HG02610 (cell line): ENCODE data around the gene GABRG3.

Experiments used
- ATAC-seq: cut with Tn5 transposase; IDR thresholded peaks from one replicate; pipeline ENCODE4 v1.9.1; 2021; ENCODE audit warnings: mild to moderate bottlenecking, moderate library complexity; ENCODE audit not compliant: unreplicated experiment

The GABRG3 gene

DNA sequence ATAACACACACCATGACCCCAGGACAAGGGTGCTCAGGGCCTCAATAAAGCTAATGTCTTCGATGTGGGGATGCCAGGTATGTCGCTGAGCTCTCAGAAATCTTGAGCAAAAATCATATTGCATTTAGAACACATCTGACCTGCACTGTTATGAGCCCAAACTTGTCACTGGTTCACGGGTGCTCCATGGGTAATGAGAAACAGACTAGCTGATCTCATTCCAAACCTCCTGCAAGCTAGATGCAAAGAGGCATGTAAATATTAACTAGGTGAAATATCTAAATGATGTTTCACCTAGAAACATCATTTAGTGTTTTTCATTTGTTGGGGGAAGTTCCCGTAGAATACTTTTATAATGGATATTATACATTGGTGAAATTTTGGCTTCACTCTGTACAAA, 578.8 kb downstream of the GABRG3 start:
- no peak for ATAC-seq

DNA sequence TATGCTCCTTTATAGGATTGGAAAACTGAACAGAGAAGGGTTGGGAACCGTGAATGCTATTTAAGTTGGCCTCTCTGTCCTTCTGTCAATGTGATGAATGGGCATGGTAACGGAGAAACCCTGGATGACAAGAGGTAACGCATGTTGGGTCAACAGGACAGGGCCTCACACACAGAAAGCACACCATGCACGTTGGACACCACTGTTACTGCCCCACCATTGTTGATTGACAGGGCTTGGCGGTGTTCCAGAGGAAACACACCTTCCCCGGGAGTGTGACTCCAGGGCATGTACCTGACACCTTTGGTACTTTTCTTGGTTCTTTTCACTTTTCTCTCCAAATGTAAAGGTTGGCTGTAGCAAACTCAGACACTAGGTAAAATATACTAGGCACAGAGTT, 579.7 kb downstream of the GABRG3 start:
- ATAC-seq, result no peak

DNA sequence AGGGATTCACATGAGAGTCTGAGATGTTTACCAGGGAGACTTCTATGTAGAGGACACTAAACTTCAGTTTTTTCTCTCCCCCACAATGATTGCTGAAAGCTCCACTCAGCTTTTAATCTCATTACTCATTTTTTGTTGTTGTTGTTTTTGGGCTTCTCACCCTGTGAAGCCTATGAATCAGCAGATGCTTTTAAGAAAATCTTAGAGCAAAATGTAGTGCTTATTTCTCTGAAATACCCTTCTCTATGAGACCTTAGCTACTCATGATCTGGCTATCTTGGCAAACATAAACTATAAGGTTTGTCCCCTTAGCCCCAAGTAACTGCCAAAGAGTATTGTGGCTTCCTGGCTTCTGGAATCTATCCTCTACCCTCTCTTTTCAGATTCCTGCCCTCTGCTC, 590.8 kb downstream of the GABRG3 start:
- no peak for ATAC-seq

DNA sequence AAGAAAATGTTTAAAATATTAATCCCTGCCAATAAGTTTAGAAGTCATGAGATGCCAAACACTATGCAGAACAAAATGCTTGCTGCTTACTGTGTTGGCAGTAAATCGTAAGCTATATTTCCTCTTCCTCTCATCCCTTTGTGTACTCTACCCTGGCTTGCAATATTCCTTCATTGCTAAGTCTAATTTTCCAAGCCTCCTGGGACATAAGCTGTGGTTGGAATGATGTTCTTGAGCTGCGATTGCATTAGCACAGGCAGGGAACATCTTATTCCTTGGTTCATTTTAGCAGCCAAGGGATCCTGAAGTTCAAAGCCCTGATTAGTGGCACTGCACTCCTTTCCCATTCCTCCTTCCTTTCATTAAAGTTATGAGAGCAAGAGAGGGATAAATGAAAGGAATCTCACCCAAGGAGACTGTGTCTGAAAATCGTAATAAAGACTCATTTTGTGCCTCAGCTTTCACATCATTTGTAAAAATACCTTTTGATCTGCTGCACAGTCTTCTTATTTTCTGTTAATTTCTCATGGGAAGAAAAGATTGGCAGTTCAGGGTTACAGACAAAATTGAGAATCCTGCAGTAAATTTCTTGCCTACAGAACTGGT, 592.9 kb downstream of the GABRG3 start:
- no peak for ATAC-seq

DNA sequence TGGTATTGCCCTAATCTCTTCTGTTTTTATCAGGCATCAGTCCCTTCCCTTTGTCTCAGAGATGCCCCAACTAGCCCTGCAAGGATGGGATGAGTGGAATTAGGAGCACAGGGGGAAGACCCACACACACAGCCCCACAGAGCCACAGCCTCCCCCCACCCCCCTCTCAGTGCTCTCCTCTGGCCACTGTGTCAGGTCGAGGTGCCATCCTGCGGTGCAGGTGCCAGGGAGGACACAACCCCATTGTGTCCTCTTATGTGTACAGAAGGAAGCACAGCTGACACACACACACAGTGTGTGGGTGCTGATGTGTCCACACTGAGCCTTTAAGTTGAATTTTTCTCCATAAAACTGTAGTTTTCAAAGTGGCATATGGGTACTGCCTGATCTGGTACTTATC, 593.7 kb downstream of the GABRG3 start:
- ATAC-seq, result no peak

DNA sequence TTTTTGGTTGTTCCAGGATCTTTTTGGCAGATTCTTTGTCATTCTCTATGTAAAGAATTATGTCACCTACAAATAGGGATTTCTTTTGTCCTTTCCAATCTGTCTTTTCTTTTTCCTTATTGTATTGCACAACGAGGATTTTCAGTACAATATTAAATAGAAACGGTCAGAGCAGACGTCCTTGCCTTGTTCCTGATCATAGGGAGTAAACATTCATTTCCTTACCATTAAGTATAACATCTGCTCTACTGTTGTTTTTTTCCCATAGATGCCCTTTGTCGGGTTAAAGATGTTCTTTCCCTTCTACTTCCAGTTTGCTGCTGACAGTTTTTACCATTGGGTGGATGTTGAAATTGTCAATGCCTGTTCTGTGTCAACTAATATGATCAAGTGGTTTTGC, 599.8 kb downstream of the GABRG3 start:
- ATAC-seq, result no peak

DNA sequence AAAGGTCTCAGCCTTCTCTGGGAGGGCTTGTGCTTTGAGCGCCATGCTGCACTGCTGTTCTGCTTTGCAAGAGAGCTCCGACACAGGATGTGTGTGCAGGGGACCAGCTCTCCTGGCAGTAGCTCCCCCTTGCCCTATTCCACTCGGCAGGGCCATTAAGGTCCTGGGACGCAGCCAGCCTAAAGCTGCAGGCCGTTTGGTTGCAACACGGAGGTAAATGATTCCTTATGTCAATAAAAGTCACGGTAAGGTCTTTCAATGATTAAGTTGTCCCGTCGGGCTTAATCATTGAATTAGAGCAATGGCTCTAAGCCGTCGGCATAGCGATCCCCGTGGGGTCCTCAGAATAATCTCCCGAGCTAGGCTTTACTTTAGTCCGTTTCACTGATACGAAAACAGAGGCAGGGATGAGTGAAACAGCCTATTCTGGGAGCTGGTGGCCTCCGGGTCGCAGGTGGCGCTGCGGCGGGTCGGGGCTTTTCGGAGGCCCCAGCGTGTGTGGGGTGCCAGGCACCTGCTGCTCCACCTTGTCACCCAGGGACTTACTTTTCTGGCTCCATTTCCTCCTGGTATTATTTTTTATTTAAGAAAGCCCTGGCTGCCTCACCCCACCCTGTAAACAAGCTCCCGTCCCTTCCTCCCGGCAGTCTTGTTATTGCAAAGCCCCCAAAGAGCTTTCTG, 603.0 kb downstream of the GABRG3 start:
- no peak for ATAC-seq

DNA sequence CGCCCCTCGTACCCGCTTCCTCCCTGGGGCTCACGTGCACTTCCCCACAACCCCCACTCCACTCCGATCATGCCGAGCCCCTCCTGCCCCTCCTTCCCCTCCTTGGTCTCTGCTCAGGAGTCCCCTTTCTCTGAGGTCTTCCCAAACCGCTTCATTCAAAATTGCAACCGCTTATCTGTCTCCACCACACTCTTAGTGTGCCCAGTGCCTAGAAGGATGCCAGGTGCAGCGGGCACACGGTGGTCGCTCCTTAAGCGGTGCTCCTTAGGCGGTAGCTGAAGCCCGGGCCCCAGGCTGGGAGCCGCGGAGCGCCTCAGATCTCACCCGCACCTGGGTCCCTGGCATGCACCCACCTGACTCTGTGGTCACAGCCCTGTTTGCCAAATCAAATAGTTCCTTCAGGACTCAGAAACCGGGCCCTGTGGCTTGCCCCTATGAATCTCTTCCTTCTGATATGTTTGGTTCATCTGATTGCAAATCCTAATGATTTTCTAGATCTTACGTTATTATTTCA, 603.6 kb downstream of the GABRG3 start:
- ATAC-seq, result no peak

DNA sequence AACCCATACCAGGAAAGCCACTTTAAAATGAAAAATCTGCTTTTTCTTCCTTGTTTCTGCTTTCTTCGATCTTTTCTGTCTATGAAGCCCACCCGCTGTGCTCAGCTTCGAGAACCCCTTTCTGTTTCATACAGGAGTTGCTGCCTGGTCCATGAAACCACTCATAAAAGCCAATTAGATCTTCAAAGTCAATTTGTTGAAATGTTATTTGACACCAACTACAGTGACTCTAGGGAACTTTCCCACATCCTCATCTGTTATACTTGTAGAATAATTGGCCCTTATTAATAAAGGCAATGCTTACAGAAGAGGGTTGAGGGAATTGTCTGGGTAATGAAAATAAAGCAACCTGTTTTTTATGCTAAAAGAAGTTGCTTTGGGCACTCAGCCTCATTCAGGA, 604.5 kb downstream of the GABRG3 start:
- no peak for ATAC-seq

DNA sequence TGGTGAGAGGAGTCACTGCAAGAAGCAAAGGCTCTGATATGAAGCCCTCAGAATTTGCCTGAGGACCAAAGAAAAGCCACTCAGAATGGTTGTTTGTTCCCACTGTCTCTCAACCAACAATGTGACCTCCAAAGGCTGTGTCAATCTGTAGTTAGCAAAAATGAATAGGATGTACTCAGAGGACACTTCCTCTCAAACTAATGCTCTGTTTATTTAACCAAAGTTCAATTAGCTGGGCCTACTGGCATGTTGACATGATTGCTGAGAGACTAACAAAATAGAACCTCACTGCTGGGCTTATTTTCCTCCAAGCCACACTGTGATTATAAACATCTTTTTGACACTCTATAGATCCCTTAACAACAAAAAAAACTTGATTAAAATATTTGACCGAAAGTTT, 605.6 kb downstream of the GABRG3 start:
- ATAC-seq, result no peak

DNA sequence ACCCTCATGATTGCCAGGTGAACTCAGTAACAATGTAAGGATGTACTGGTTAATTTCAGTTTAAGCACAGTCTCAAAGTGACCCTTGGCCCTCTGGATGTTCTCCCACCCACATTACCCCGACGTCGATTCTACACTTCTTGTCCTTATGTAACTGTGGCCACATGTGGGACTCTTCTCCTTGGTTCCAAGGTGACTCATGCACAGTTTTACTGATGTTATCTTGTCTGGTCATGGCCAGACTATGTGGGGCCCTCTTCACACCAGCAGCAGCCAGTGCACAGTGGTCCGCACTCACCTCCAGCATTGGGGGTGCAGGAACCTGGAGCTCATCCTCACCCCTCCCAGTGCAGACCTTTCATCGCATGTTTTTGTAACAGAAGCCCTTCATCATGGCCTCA, 608.8 kb downstream of the GABRG3 start:
- no peak for ATAC-seq

DNA sequence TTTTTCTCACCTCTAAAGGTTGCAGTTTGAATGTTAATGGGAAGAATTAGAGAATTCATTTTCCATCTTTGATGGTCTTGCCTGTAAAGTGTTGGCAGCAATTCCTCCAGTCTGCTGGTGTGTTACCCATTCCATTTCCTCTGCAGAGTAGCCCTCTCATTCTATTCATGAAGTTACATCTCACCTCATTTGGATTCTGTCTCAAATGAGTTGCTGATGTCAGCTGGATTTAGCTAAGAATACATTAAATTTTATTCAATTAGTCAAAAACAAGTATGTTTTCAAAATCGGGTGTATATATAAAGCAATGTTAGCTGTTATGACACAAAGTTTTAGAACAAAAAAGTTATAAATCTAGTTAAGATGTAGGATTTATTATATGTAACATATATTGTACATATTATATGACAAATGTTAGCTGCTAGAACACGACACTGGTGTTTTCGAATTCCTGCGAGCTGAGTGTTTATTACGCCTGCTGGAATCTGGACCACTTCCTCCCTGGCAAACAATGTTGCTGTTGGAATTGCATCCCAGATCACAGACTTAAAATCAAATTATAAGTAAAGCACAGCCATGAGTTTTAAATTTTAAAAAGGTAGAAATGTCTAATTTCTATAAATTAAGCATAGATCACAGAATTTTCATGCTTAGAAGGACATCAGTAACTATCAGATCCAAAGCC, 611.9 kb downstream of the GABRG3 start:
- ATAC-seq, result no peak

DNA sequence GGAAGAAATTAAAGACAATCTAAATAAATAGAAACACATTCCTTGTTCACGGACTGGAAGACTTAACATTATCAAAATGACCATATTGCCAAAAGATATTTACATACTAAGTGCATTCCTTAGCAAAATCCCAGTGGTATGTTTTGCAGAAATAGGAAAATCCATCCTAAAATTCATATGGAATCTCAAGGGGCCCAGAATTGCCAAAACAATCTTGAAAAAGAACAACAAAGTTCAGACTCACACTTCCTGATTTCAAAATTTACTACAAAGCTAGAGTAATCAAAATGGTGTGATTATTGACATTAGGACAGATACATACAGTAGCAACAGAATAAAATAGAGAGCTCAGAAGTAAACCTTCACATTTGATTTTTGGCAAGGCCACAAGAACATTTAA, 612.7 kb downstream of the GABRG3 start:
- no peak for ATAC-seq

DNA sequence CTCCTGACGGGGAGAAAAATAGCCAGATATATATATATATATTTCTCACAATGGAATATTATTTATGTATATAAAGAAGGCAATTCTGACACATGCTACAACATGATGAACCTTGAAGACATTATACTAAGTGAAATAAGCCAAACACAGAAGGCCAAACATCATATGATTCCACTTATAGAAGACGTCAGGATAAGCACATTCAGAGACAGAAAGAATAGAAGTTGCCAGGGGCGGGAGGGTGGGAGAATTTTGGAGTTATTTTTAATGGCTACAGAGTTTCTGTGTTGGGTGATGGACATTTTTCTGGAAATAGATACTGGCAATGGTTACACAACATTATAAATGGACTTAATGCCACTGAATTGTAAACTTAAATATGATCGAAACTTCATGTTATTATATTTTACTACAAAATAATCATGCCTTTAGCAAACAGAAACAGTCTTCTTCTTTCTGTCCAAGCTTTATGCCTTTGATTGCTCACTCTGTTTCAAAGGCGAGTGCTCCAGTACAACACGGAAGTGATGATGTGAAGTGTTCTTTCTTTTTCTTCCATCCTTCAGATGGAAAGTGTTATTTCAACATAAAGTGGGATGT, 614.2 kb downstream of the GABRG3 start:
- ATAC-seq, result no peak

DNA sequence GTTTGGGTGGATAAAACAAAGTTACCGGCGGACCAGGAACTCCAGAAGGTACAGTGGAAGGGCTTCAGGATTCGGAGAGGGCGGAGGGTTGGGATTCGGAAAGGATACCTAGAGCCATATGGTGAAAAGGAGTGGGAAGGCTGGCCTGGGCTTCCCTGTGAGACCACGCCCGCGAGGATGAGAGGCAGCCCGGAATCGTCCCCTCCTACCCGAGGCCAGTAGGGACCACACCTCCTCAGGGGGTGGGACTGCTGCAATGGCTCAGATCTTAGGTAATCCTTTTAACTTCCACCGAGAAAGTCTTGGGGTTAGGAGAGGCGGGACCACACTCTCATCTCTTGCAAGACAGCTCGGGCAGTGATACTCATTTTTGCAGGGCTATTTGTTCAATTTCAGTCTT, 616.8 kb downstream of the GABRG3 start:
- no peak for ATAC-seq

DNA sequence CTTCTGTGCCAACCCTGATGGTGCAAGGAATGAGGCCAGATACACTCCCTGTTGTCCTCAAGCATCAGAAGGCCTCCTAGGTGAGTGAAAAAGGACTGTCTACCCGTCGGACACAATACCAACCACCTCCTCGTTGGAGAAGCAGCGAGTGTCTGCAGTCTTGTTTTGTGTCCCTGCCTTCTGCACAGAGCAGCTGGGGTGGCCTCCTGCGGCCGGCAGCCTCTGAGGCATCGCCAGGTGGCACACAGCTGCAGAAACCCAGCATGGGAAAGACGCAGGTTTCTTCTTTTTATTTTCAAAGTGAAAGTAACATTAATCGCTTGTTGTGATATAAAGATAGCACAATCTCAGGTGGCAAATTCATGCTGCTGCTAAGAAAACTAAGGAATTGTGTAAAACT, 618.3 kb downstream of the GABRG3 start:
- no peak for ATAC-seq

DNA sequence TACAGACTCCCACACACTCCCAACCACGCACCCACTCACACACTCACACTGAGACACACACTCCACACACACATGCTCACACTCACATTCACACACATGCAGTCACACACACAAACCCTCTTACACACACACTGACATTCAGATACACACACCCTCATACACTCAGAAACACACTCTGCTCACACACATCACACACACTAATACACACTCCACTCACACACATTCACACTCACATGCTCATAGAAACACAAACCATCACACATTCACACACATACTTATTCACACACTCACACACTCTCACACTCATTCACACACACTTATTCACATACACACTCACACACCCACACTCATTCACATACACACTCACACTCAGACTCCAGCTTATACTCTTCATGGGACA, 618.8 kb downstream of the GABRG3 start:
- ATAC-seq, result no peak
